Endometrial microvascular endothelial cells (primary cell): ENCODE results near the gene SPO11. TPM values are rescaled to one million over a fixed set of nuclear protein-coding genes. Genes with fewer than 3 reads are reported as not detected.
"Not testable (repeated sequence)": the region's sequence is repeated elsewhere in the genome, so short reads cannot be mapped to it uniquely, and the experiment has no call there.

Experiments used
- in situ Hi-C: cut with HindIII; loops from 2 replicates; pipeline ENCODE4 v1.10.0; 2017; ENCODE audit warnings: low sequenced_read_pairs, low pct_unique_long_range_greater_than_20kb; ENCODE audit errors: inconsistent ontology term
- total RNA-seq: library from RNA; depleted of rRNA; stranded (reverse); fragments of >200 nt; gene quantifications from one replicate; pipeline ENCODE4 v1.2.3, GENCODE V29; 2015; ENCODE audit errors: inconsistent ontology term

Gene SPO11
- total RNA-seq, 1 donor from 2014 or later, result not detected

- in situ Hi-C loops, result no loop called here
These were observed 2.7 kb upstream of the SPO11 start for GRCh38 chr20:57326667-57327455.

GRCh38 chr20:57327820-57328219 lies 1.8 kb upstream of the SPO11 start:
- in situ Hi-C loops, result no loop called here

- in situ Hi-C loops, result no loop called here
These were observed 1.4 kb downstream of the SPO11 start for GRCh38 chr20:57330998-57331397.

- in situ Hi-C loops, result no loop called here
These were observed 2.8 kb downstream of the SPO11 start for GRCh38 chr20:57332105-57333089.

GRCh38 chr20:57335392-57335791 lies 5.8 kb downstream of the SPO11 start:
- in situ Hi-C loops, result no loop called here

- in situ Hi-C loops, result no loop called here
These were observed 12.1 kb downstream of the SPO11 start for GRCh38 chr20:57341663-57342062.

- in situ Hi-C loops, result no loop called here
These were observed 13.2 kb downstream of the SPO11 start for GRCh38 chr20:57342829-57343228.

GRCh38 chr20:57346477-57346876 lies 16.9 kb downstream of the SPO11 start:
- in situ Hi-C loops, result no loop called here

- in situ Hi-C loops, result no loop called here
These were observed 17.8 kb downstream of the SPO11 start for GRCh38 chr20:57347393-57347792.

- in situ Hi-C loops, result not testable (repeated sequence)
These were observed 18.8 kb downstream of the SPO11 start for GRCh38 chr20:57348200-57348921.

GRCh38 chr20:57348922-57349574 lies 19.4 kb downstream of the SPO11 start:
- in situ Hi-C loops, result not testable (repeated sequence)

- in situ Hi-C loops, result no loop called here
These were observed 20.6 kb downstream of the SPO11 start for GRCh38 chr20:57350081-57350710.

GRCh38 chr20:57350726-57351041 lies 21.1 kb downstream of the SPO11 start:
- in situ Hi-C loops, result not testable (repeated sequence)

GRCh38 chr20:57351042-57351783 lies 21.6 kb downstream of the SPO11 start, which contains the start of gene RAE1:
RAE1 (plus strand) TSS chr20:57351255; CDS start chr20:57354039, 2,784 bp downstream.
- in situ Hi-C loops, result no loop called here

- in situ Hi-C loops, result no loop called here
These were observed 22.7 kb downstream of the SPO11 start for GRCh38 chr20:57352305-57352704.

- in situ Hi-C loops, result no loop called here
These were observed 23.7 kb downstream of the SPO11 start for GRCh38 chr20:57353351-57353750.

- in situ Hi-C loops, result no loop called here
These were observed 31.9 kb downstream of the SPO11 start for GRCh38 chr20:57361517-57361916.

GRCh38 chr20:57364451-57364850 lies 34.8 kb downstream of the SPO11 start:
- in situ Hi-C loops, result no loop called here
